GM18868 (cell line): Measurements from ENCODE around the gene CYTH1.

Experiments
- ATAC-seq: cut with Tn5 transposase; IDR thresholded peaks from one replicate; pipeline ENCODE4 v1.9.1; 2021; ENCODE audit warnings: mild to moderate bottlenecking, moderate library complexity; ENCODE audit not compliant: unreplicated experiment

Gene CYTH1

GRCh38 chr17:78696016-78696982 lies 85.8 kb downstream of the CYTH1 start:
- ATAC-seq = no peak

GRCh38 chr17:78694805-78695531 lies 87.1 kb downstream of the CYTH1 start:
- ATAC-seq = no peak

GRCh38 chr17:78693346-78694083 lies 88.6 kb downstream of the CYTH1 start:
- ATAC-seq = no peak

- no peak for ATAC-seq
These were observed 89.5 kb downstream of the CYTH1 start for GRCh38 chr17:78692460-78693010.

DNA sequence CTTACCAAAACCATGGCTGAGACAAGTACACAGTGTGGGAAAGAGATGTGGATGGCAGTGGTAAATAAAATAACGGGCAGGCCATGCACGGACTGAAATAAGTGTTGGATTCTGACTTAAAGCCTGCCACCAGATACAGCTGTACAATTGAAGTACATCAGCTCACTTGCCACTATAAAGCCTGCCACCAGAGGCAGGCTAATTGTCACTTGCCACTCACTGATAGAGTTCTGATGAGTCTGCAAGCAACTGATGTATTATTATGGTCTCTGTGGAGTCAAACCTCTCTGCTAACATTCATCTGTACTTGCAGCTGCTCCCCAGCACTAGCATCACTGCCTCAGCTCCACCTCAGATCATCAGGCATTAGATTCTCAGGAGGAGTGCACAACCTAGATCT lies 93.0 kb downstream of the CYTH1 start:
- ATAC-seq = no peak

DNA sequence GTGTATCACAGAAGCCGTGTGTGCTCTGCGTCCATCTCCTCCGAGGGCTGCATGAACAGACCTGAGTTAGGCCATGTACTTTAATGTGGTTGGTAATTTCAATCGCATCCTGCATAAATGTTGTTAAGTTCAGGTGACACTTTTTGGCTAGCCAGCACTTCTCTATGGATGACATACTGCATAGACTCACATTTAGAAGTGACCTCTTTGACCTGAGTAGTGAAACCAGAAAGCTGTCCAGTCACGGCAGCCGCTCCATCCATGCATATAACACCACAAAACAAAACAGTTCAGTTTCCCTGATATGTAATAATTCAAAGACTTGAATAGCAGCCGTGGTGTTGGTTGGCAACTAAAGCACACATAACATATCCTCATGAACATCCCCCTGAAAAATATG lies 94.1 kb downstream of the CYTH1 start:
- ATAC-seq = no peak

DNA sequence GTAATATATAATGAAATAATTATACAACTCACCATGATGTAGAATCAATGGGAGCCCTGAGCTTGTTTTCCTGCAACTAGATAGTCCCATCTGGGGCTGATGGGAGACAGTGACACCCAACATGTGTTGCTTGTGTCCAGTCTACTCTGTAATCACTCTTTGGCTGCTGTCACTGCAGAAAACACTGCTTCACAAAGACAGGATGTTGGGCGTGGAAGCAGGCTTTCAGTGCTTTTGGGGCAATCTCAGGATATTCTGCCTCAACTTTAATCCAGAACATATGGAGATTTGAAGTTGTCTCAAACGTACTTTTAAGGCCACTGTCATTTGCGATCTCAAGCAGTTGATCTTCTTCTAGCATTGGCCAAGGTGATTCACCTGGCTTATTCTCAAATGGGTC lies 94.9 kb downstream of the CYTH1 start:
- ATAC-seq = no peak

DNA sequence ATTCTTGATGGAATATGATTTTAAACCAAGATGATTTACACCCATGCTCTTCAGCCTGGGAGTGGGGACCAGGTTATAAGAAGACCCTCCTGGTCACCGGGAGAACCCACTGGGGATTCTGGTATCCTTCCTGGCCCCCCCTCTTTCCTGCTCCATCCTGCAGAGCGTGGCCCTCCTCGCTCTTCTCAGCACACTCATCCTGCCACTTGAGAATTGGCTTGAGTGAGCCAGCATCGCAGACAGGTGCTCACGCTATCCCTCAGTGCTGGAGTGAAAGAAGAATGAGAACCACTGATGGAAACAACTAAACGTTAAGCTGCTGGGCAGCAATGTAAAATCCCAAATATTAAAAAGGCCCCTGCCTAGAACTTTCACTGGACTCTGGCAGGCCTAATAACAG lies 98.0 kb downstream of the CYTH1 start:
- ATAC-seq = no peak

DNA sequence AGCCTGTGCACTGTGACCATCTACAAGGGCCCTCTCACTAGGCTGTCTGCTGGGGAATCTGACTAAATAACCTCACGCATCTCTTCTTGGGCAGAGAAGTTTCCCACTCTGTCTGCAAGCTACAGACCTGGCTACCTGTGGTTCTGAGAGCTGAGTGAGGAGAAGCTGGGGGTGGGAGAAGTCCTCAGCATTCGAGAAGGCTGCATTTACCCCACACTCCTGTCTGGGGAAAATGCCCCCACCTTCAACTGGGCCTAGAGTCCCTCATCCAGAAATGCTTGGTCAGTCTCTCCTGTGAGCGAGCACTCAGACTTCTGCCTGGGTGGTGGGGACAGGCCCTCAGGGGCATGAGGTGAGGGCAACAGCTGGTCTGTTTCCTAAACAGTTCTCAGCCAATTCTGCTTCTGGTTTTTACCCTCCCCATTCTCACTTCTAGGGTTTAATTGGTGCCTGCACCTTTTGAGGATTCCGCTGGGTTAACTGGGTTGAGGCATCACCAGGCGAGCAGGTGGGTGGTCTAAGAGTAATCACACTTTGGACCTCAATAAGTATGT lies 98.6 kb downstream of the CYTH1 start:
- ATAC-seq = no peak

DNA sequence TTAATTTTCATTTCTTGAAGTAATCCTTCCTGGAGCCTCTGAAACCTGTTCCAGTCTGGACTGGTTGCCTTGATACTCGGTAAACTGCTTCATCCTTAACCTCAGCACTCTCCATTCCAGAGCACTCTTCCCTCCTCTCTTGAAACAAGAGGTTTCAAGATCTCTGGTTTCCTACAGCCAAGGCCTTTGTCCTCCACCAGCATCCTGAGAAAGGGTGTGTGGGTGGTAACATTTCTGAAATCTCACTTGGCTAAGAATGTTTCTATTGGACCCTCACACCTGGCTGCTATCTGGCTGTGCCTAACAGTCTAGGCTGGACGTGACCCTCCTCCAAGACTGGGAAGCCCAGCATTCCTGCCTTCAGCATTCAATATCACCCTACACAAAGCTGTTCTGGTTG lies 99.7 kb downstream of the CYTH1 start:
- no peak for ATAC-seq

GRCh38 chr17:78680436-78680835 lies 101.6 kb downstream of the CYTH1 start:
- ATAC-seq = no peak

- no peak for ATAC-seq
These were observed 102.3 kb downstream of the CYTH1 start for GRCh38 chr17:78679495-78680395.

- ATAC-seq = no peak
These were observed 103.4 kb downstream of the CYTH1 start for GRCh38 chr17:78678711-78679110.

GRCh38 chr17:78678222-78678557 lies 103.9 kb downstream of the CYTH1 start:
- ATAC-seq = no peak

DNA sequence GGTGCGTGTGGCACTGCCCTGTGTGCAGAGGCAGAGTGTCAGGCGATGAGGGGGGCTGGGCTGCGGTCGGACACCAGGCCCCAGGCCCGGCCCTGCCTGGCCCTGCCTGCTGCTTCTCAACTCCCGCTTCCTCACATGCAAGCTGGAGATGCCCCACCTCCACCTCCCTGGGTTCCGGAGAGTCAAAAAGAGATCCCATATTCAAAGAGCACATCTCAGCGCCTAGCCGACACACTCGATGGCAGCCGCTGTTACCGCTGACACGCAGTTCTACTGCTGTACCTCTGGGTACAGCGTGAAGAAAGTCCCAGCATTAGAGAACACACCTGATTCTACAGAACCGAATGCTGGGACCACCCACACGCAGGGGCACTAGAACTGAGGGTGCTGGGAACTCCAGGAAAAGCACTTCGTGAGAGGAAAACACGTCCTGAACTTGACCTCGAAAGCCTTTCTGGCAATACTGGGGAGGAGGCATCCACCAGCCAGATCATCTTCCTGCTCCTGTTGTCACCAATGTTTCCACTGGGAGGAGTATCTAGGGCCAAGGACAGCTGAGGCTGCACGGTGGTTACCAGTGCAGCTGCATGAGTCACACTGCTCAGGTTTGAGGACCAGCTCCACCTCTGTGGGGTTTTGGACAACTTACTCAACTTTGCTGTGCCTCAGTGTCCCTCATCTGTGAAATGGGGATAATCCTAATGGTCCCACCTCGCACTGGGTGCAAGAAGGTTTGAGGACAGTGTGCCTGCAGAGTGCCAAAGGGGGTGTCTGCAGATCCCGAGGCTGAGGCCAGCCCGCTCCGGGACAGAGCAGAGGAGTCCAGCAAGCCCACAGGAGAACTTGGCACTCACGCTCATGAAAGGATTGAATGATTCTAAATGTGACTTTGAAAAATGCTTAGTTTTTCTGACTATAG lies 104.5 kb downstream of the CYTH1 start:
- ATAC-seq = no peak

DNA sequence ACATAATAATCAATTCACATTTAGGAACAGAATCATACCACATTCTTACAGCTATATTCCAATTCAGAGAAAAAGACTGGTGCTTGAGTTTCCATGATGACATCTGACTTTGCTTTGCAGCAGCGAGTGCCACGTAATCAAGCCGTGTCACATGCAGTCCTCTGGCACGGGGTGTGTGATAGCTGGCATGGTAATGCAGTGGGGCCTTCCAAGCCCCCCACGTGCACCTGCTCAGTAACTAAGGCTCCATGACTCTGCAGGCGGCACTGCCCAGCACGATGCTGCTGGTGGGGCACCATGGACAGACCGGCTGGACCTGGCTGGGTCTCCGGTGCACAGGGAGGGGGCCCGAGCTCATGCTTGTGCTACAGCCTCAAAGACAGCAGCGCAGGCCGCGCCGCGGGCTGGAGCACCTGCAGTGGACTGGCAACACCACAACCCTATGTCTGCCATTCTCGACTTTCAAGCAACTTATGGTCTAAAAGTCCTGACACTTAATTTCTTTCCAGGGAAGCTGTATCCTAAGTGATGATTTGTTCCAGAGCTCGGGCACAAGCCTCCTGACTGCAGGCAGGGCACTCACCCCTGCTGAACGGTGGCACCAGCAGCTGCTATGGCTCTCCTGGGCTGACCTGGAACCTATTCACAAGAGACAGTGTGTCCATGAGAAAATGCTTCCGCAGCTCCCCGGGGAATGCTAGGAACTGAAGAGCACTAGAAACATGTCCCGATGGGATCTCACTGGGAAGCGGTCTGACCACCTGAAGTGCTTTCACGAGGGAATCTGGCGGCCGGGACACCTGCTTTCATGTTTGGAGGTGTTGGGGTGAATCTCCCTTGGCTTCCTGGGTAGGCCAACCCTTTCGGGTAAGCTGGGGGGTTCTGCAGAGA lies 105.4 kb downstream of the CYTH1 start:
- no peak for ATAC-seq

DNA sequence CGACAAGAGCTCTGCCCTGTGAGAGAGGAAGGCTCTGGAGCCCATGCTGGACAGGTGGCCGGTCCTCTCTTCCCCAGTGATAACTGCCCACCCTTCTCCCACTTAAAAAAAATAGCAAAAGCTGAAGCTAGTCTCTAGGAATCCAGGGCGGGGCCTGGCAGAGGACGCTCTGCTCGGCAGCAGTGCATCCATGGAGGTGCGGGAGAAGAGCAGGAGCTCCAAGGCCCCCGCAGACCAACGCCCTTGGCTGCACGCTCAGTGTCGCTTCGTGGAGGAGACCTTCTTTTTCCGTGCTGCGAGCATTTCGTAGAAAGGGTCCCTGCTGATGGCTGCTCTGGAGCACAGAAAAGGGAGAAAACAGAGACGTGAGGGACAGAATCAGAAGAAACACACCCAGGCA lies 106.2 kb downstream of the CYTH1 start:
- ATAC-seq = no peak

DNA sequence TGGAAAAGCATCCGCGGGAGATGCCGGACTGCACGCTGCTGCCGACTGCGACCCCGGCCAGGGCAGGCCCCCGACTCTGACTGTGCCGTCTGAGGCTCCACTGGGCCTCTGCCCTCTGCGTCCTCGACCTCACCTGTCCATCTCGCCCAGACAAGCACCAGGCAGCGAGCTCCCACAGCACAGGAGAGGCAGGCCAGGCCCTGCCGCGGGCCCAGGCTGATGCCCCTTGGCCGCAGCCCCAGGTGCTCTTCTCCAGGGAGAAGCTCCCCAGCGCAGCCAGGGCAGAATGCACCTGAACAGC lies 106.8 kb downstream of the CYTH1 start:
- ATAC-seq = no peak
